Uterus (tissue), 4 donors: ENCODE data around the gene MIPEP. TPM values are rescaled to one million over a fixed set of nuclear protein-coding genes. Genes with fewer than 3 reads are reported as not detected.

Source experiments
- DNase-seq, 2 donors: peaks; one replicate each; pipeline ENCODE4 v3.0.0-alpha.2; 2019 to 2020
- H3K27ac ChIP-seq, 2 donors: fragments of 200-600 bp; sonication (generic); 1 replicate in 1 of 2; 2 replicates in 1 of 2; pipeline ENCODE4 v1.5.1; 2016 to 2018
- H3K27me3 ChIP-seq, 2 donors: fragments of 200-600 bp; sonication (generic); one replicate each; pipeline ENCODE4 v1.5.1; 2018 to 2019; ENCODE audit warnings: control low read depth in 1 of 2
- H3K36me3 ChIP-seq, 2 donors: fragments of 200-600 bp; sonication (generic); one replicate each; pipeline ENCODE4 v1.5.1; 2019; ENCODE audit warnings: control low read depth in 1 of 2
- H3K4me1 ChIP-seq, 2 donors: fragments of 200-600 bp; sonication (generic); one replicate each; pipeline ENCODE4 v1.5.1; 2018 to 2019; ENCODE audit warnings: control low read depth in 1 of 2
- H3K4me3 ChIP-seq, 2 donors: fragments of 200-600 bp; sonication (generic); 1 replicate in 1 of 2; 2 replicates in 1 of 2; pipeline ENCODE4 v1.5.1; 2018 to 2019; ENCODE audit warnings: mild to moderate bottlenecking in 1 of 2
- H3K9me3 ChIP-seq, 2 donors: fragments of 200-600 bp; sonication (generic); one replicate each; pipeline ENCODE4 v1.5.1; 2019; ENCODE audit warnings: control low read depth in 1 of 2
- CTCF ChIP-seq, 4 experiments: fragments of 200-600 bp in 2 of 4; fragments of 450-650 bp in 2 of 4; sonication (generic) in 2 of 4; IDR thresholded peaks; one replicate each; pipeline ENCODE4 v1.5.1; 2016 to 2019; ENCODE audit warnings: antibody characterized with exemption in 4 of 4, mild to moderate bottlenecking in 2 of 4, moderate library complexity in 1 of 4
- POLR2A ChIP-seq, 2 donors: fragments of 450-650 bp; IDR thresholded peaks; one replicate each; pipeline ENCODE4 v1.6.1; 2016; ENCODE audit warnings: antibody characterized with exemption in 2 of 2, mild to moderate bottlenecking in 1 of 2, moderate library complexity in 1 of 2
- intact Hi-C: fragments of 100-400 bp; cut with DNase I; formaldehyde crosslinking; loops from one replicate; pipeline ENCODE4 v1.15.1; 2023; ENCODE audit warnings: low total_unique reads
- total RNA-seq, 4 donors: library from RNA; depleted of rRNA in 3 of 4; stranded (reverse); fragments of >200 nt in 3 of 4; gene quantifications; one replicate each; pipeline versions ENCODE4 v1.1.0 to v1.2.4, GENCODE V29; 2014 to 2023
- donor health status: DM: yes; HTN: yes; CAD: no.

MIPEP gene
- 10 to 100 TPM in 3 of 4 donors, under 1 TPM in 1; 0.77 to 31.5 (median 19.3) TPM for total RNA-seq

DNA sequence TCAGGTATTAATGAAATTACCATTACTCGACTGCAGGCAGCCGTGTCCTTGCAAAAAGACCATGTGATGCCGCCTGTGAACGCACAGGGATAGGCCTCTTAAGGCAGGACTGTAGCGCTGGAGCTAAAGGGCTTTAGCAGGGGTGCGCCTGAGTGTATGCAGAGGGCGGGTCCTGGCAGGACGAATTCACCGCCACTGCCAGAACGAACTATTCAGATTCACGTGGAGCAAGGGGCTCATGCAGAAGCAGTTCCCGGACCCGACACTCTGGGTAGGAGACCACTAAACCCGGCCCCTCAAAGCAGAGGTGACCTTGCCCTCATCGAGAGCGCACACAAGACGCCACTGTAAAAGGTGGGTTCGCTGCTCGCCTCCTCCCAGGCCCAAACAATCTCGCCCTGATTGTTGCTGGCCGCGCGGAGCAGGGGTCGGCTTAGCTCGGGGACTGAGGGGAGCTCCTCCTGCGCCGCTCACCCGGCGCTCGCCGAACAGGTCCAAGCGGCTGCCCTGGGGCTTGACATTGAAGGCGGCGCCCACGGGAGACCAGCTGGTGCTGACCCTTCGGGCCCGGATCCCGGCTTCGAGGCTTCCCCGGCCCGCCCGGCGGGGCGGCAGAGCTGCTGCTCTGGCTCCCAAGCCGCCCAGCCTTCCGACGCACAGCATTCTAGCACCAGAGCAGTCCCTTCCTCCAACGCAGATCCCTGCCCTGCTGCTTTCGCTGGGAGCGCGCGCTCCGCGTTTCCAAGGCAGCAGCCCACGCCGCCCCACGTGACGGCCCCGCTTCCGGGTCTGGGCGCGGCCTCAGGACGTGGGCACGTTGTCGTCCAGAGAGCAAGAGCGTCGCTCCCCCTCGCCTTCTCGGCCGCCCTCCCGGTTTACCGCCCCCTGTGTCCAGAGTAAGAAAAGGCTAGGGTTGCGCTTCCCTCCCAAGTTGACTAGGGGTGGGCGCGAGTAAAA is at the start of gene MIPEP:
TSS of gene MIPEP (minus strand) at position 743 of the 957 bp plus-strand sequence. CDS start at position 663, 80 bp downstream.
- Histone ChIP-seq H3K27me3 (no peaks in the 10 kb centered on the region), H3K4me3 (peak within 1 kb of the TSS; percentile 86), H3K27ac (peak within 1 kb of the TSS; percentile 65 to 84), H3K36me3 (no peaks in the 10 kb centered on the region), H3K9me3 (no peaks in the 10 kb centered on the region), H3K4me1 (no peaks in the 10 kb centered on the region)
- TF ChIP-seq CTCF (IDR thresholded peaks at IDR 0.05) (peak; percentile 82 to 92 (median 82)), POLR2A (IDR thresholded peaks at IDR 0.05) (peak; percentile 46 to 78)
- intact Hi-C loops, result no loop called here
- DNase-seq, result peak; percentile 88 to 94

- TF ChIP-seq CTCF (IDR thresholded peaks at IDR 0.05) (no peak), POLR2A (IDR thresholded peaks at IDR 0.05) (no peak)
- Histone ChIP-seq H3K9me3 (no peaks in the 10 kb centered on the region), H3K27ac (no peak overlapping the region), H3K36me3 (no peaks in the 10 kb centered on the region), H3K4me1 (no peaks in the 10 kb centered on the region), H3K4me3 (no peak overlapping the region), H3K27me3 (no peaks in the 10 kb centered on the region)
- intact Hi-C loops, result no loop called here
- no peak for DNase-seq
Observed at GRCh38 chr13:23934520-23934919, 45.3 kb upstream of the MIPEP start.

- DNase-seq, result no peak
- H3K4me3 ChIP-seq, result no peak overlapping the region
- H3K27ac ChIP-seq, result no peak overlapping the region
- H3K36me3 ChIP-seq, result no peaks in the 10 kb centered on the region
- no peak for TF ChIP-seq CTCF (IDR thresholded peaks at IDR 0.05)
- no peak for TF ChIP-seq POLR2A (IDR thresholded peaks at IDR 0.05)
- H3K27me3 ChIP-seq, result no peaks in the 10 kb centered on the region
- intact Hi-C loops, result no loop called here
- H3K9me3 ChIP-seq, result no peaks in the 10 kb centered on the region
- H3K4me1 ChIP-seq, result no peaks in the 10 kb centered on the region
Observed at GRCh38 chr13:23928985-23929384, 39.8 kb upstream of the MIPEP start.

DNA sequence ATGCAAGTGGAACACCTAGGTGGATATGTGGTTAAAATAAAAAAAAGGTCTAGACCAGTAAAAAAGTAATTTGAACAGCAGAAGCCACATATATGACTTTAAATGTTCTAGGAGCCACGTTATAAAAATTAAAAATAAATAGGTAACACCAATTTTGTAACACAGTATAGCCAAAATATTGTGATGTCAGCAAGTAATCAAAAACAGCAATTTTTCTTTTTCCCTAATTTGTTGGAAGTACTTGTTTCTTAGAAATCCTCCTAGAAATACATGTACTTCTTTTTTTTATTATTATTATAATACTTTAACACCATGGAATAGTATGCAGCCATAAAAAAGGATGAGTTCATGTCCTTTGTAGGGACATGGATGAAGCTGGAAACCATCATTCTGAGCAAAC is 33.8 kb upstream of the MIPEP start:
- no peak overlapping the region for H3K27ac ChIP-seq
- no peaks in the 10 kb centered on the region for H3K9me3 ChIP-seq
- TF ChIP-seq POLR2A (IDR thresholded peaks at IDR 0.05) (no peak), CTCF (IDR thresholded peaks at IDR 0.05) (no peak)
- H3K36me3 ChIP-seq, result no peaks in the 10 kb centered on the region
- H3K4me3 ChIP-seq, result no peak overlapping the region
- DNase-seq, result no peak
- no peaks in the 10 kb centered on the region for H3K27me3 ChIP-seq
- H3K4me1 ChIP-seq, result no peaks in the 10 kb centered on the region
- intact Hi-C loops, result no loop called here
